Aorta (tissue), 5 donors: ENCODE results near the gene NRTN. TPM values are rescaled to one million over a fixed set of nuclear protein-coding genes. Genes with fewer than 3 reads are reported as not detected.
A peak's percentile ranks its signal among the peaks of the same experiment; 100 is the strongest.
"Not testable (repeated sequence)": the region's sequence is repeated elsewhere in the genome, so short reads cannot be mapped to it uniquely, and the experiment has no call there.

Experiments
- ATAC-seq: fragments of 200-7000 bp; cut with Tn5 transposase; one replicate; pipeline ENCODE4 v1.9.1; 2022; ENCODE audit warnings: moderate library complexity; ENCODE audit not compliant: low FRiP score
- DNase-seq, 2 donors: peaks; one replicate each; pipeline ENCODE4 v3.0.0-alpha.2; 2020
- H3K27ac ChIP-seq, 2 donors: one replicate each; pipeline ENCODE4 v1.5.1; 2013; ENCODE audit warnings: low read length in 2 of 2, mild to moderate bottlenecking in 2 of 2, moderate library complexity in 2 of 2, control low read depth in 1 of 2, inconsistent platforms in 1 of 2, low read depth in 1 of 2
- H3K27me3 ChIP-seq, 2 donors: one replicate each; pipeline ENCODE4 v1.6.1; 2013; ENCODE audit warnings: control low read depth in 1 of 2, low read length in 1 of 2, mild to moderate bottlenecking in 1 of 2, moderate library complexity in 1 of 2; ENCODE audit not compliant: insufficient read depth in 2 of 2, control insufficient read depth in 1 of 2
- H3K36me3 ChIP-seq, 2 donors: one replicate each; pipeline ENCODE4 v1.6.1; 2013; ENCODE audit warnings: control low read depth in 1 of 2, low read length in 1 of 2, mild to moderate bottlenecking in 1 of 2; ENCODE audit not compliant: insufficient read depth in 2 of 2, control insufficient read depth in 1 of 2
- H3K4me1 ChIP-seq, 2 donors: one replicate each; pipeline ENCODE4 v1.6.1; 2013; ENCODE audit warnings: low read length in 2 of 2, control low read depth in 1 of 2, mild to moderate bottlenecking in 1 of 2, moderate library complexity in 1 of 2; ENCODE audit not compliant: insufficient read depth in 2 of 2, control insufficient read depth in 1 of 2
- H3K4me3 ChIP-seq, 2 donors: one replicate each; pipeline ENCODE4 v1.5.1; 2013; ENCODE audit warnings: low read length in 2 of 2, control low read depth in 1 of 2, mild to moderate bottlenecking in 1 of 2
- H3K9me3 ChIP-seq: one replicate; pipeline ENCODE4 v1.6.1; 2013; ENCODE audit warnings: mild to moderate bottlenecking, low read length; ENCODE audit not compliant: control insufficient read depth
- WGBS, 2 donors: extraction: QIAGEN DNeasy Blood & Tissue Kit; methylation state at CpG; one replicate each; pipeline ENCODE4 v1.1.7; 2013; 5-methylcytosine and 5-hydroxymethylcytosine counted together
- intact Hi-C, 2 donors: fragments of 100-400 bp; cut with DNase I; formaldehyde crosslinking; loops; one replicate each; pipeline versions ENCODE4 v1.14.2 to v1.15.0; 2022
- polyA plus RNA-seq, 2 donors: library from polyadenylated mRNA; stranded (reverse); fragments of 200-250 nt; gene quantifications; one replicate each; pipeline ENCODE4 v1.2.3, GENCODE V29; 2013
- total RNA-seq, 2 donors: library from RNA; stranded (reverse); fragmentation: NEBNext Ultra II Directional; extraction: Animal tissue kit (Norgen Biotek cat#: 25700); gene quantifications; one replicate each; pipeline ENCODE4 v1.2.1, GENCODE V29; 2021
- donor health status: healthy with polysubstance abuse.
- donor health status: Bipolar disorder and iron deficiency.
- donor health status: DM: no; HTN: no; CAD: no.
- donor health status: DM: no; HTN: no; CAD: no.
- donor health status: DM: yes; HTN: yes; CAD: no.

NRTN gene
- total and polyA plus RNA-seq, 4 donors, result 1.1 TPM; not detected in 3

GRCh38 chr19:5848621-5849020 is 43.8 kb downstream of the NRTN start:
- H3K27me3 ChIP-seq, H3K4me3 ChIP-seq, H3K9me3 ChIP-seq, DNase-seq, H3K36me3 ChIP-seq, intact Hi-C loops, H3K27ac ChIP-seq, H3K4me1 ChIP-seq, ATAC-seq: not testable (repeated sequence)
- WGBS, 2 donors, result 87 to 93% methylated on average over 5 of the region's 5 CpGs

GRCh38 chr19:5850189-5850588 is 45.3 kb downstream of the NRTN start:
- intact Hi-C loops, result no loop called here
- 88 to 90% methylated on average over 6 of the region's 6 CpGs for WGBS, 2 donors
- no peak overlapping the region for H3K27ac ChIP-seq

GRCh38 chr19:5850743-5851293 is 46.0 kb downstream of the NRTN start:
- H3K4me1 ChIP-seq, result no peaks in the 10 kb centered on the region
- no peak overlapping the region for H3K27ac ChIP-seq
- no peak overlapping the region for H3K4me3 ChIP-seq
- 5 to 6% methylated on average over 5 of the region's 5 CpGs for WGBS, 2 donors
- no peaks in the 10 kb centered on the region for H3K9me3 ChIP-seq
- no peaks in the 10 kb centered on the region for H3K36me3 ChIP-seq
- ATAC-seq (peak; percentile 41), DNase-seq (peak in 1 of 2 donors; percentile 60)
- H3K27me3 ChIP-seq, result no peaks in the 10 kb centered on the region
- intact Hi-C loops, result no loop called here

More at GRCh38 chr19:5850189-5850588, 45.3 kb downstream of the NRTN start:
- no peaks in the 10 kb centered on the region for H3K9me3 ChIP-seq
- no peak for DNase-seq
- ATAC-seq, result no peak
- H3K4me1 ChIP-seq, result no peaks in the 10 kb centered on the region
- H3K27me3 ChIP-seq, result no peaks in the 10 kb centered on the region
- H3K4me3 ChIP-seq, result no peak overlapping the region
- H3K36me3 ChIP-seq, result no peaks in the 10 kb centered on the region

- Histone ChIP-seq H3K4me3 (no peak within 1 kb of the TSS), H3K27ac (no peak within 1 kb of the TSS), H3K27me3 (no peaks in the 10 kb centered on the region), H3K4me1 (no peaks in the 10 kb centered on the region), H3K9me3 (no peaks in the 10 kb centered on the region), H3K36me3 (no peaks in the 10 kb centered on the region)
- DNase-seq, result no peak
- no peak for ATAC-seq
- 88% methylated on average over 10 of the region's 10 CpGs for WGBS, 2 donors
- intact Hi-C loops, result no loop called here
These were observed 46.4 kb downstream of the NRTN start, which contains the start of gene FUT3 for GRCh38 chr19:5851302-5851701. TSS of gene FUT3 (minus strand) at chr19:5851449.

- ATAC-seq, intact Hi-C loops, H3K36me3 ChIP-seq, H3K27ac ChIP-seq, H3K4me1 ChIP-seq, H3K27me3 ChIP-seq, DNase-seq, H3K9me3 ChIP-seq, H3K4me3 ChIP-seq: not testable (repeated sequence)
- WGBS, 2 donors, result 74 to 84% methylated on average over 10 of the region's 10 CpGs
These were observed 49.3 kb downstream of the NRTN start for GRCh38 chr19:5854121-5854520.

- H3K9me3 ChIP-seq, H3K36me3 ChIP-seq, ATAC-seq, H3K27me3 ChIP-seq, DNase-seq, H3K27ac ChIP-seq, intact Hi-C loops, H3K4me1 ChIP-seq, H3K4me3 ChIP-seq: not testable (repeated sequence)
- WGBS, 2 donors, result 78 to 86% methylated on average over 9 of the region's 9 CpGs
These were observed 50.3 kb downstream of the NRTN start for GRCh38 chr19:5855151-5855550.

- H3K4me1 ChIP-seq, result no peaks in the 10 kb centered on the region
- 87% methylated on average over 18 of the region's 18 CpGs for WGBS, 2 donors
- DNase-seq (no peak), ATAC-seq (no peak)
- no peaks in the 10 kb centered on the region for H3K27me3 ChIP-seq
- H3K9me3 ChIP-seq, result no peaks in the 10 kb centered on the region
- no peaks in the 10 kb centered on the region for H3K36me3 ChIP-seq
- H3K4me3 ChIP-seq, result no peak overlapping the region
- intact Hi-C loops, result no loop called here
- no peak overlapping the region for H3K27ac ChIP-seq
These were observed 52.6 kb downstream of the NRTN start for GRCh38 chr19:5857203-5858081.

GRCh38 chr19:5863030-5863665 is 58.3 kb downstream of the NRTN start:
- H3K4me1 ChIP-seq, result no peaks in the 10 kb centered on the region
- H3K27me3 ChIP-seq, result no peaks in the 10 kb centered on the region
- WGBS, 2 donors, result 59 to 62% methylated on average over 10 to 11 of the region's 11 CpGs
- no peak for DNase-seq
- H3K9me3 ChIP-seq, result no peaks in the 10 kb centered on the region
- ATAC-seq, result no peak
- H3K4me3 ChIP-seq, result no peak overlapping the region
- no peaks in the 10 kb centered on the region for H3K36me3 ChIP-seq
- no peak overlapping the region for H3K27ac ChIP-seq
- intact Hi-C loops, result no loop called here
